HG03039 (cell line): Measurements from ENCODE around the gene XYLT1.

ENCODE experiments used
- ATAC-seq: cut with Tn5 transposase; IDR thresholded peaks from one replicate; pipeline ENCODE4 v1.9.1; 2021; ENCODE audit warnings: mild to moderate bottlenecking, moderate library complexity; ENCODE audit not compliant: unreplicated experiment

Gene XYLT1

GRCh38 chr16:17379121-17379571, 91.6 kb downstream of the XYLT1 start:
- ATAC-seq, result no peak

- ATAC-seq, result peak; percentile 62
These were observed 93.1 kb downstream of the XYLT1 start for GRCh38 chr16:17377360-17378324.

- no peak for ATAC-seq
These were observed 95.1 kb downstream of the XYLT1 start for GRCh38 chr16:17375461-17376304.

GRCh38 chr16:17374668-17375255, 96.0 kb downstream of the XYLT1 start:
- no peak for ATAC-seq

GRCh38 chr16:17373533-17373932, 97.2 kb downstream of the XYLT1 start:
- no peak for ATAC-seq

- no peak for ATAC-seq
These were observed 98.4 kb downstream of the XYLT1 start for GRCh38 chr16:17372386-17372785.

- ATAC-seq, result no peak
These were observed 99.5 kb downstream of the XYLT1 start for GRCh38 chr16:17371299-17371698.

GRCh38 chr16:17370731-17371285, 100.0 kb downstream of the XYLT1 start:
- no peak for ATAC-seq

- no peak for ATAC-seq
These were observed 100.5 kb downstream of the XYLT1 start for GRCh38 chr16:17370223-17370707.

- no peak for ATAC-seq
These were observed 101.1 kb downstream of the XYLT1 start for GRCh38 chr16:17369421-17370222.

GRCh38 chr16:17368951-17369350, 101.8 kb downstream of the XYLT1 start:
- ATAC-seq, result no peak

- no peak for ATAC-seq
These were observed 102.3 kb downstream of the XYLT1 start for GRCh38 chr16:17368446-17368845.

GRCh38 chr16:17367923-17368322, 102.8 kb downstream of the XYLT1 start:
- ATAC-seq, result no peak

GRCh38 chr16:17367036-17367435, 103.7 kb downstream of the XYLT1 start:
- no peak for ATAC-seq

- no peak for ATAC-seq
These were observed 104.3 kb downstream of the XYLT1 start for GRCh38 chr16:17366299-17366961.

GRCh38 chr16:17365591-17366298, 105.0 kb downstream of the XYLT1 start:
- ATAC-seq, result no peak

- ATAC-seq, result no peak
These were observed 105.6 kb downstream of the XYLT1 start for GRCh38 chr16:17365211-17365541.

GRCh38 chr16:17364319-17365210, 106.2 kb downstream of the XYLT1 start:
- ATAC-seq, result no peak
